MG63 (cell line): ENCODE measurements around the gene PHF2. TPM values are rescaled to one million over a fixed set of nuclear protein-coding genes. Genes with fewer than 3 reads are reported as not detected.

ENCODE experiments used
- DNase-seq: peaks from one replicate; pipeline ENCODE4 v3.0.0-alpha.2; 2020
- H3K27me3 ChIP-seq: fragments of 250-450 bp; sonication (Bioruptor Pico); 2 replicates; pipeline ENCODE4 v1.5.1; 2020; ENCODE audit warnings: mild to moderate bottlenecking, moderate library complexity
- H3K36me3 ChIP-seq: fragments of 250-450 bp; sonication (Bioruptor Pico); 2 replicates; pipeline ENCODE4 v1.5.1; 2020; ENCODE audit warnings: mild to moderate bottlenecking, moderate library complexity
- H3K4me3 ChIP-seq: fragments of 250-450 bp; sonication (Bioruptor Pico); 2 replicates; pipeline ENCODE4 v1.5.1; 2020; ENCODE audit warnings: mild to moderate bottlenecking, moderate library complexity
- H3K9me3 ChIP-seq: fragments of 250-450 bp; sonication (Bioruptor Pico); 2 replicates; pipeline ENCODE4 v1.5.1; 2020; ENCODE audit warnings: mild to moderate bottlenecking, moderate library complexity
- total RNA-seq: library from RNA; depleted of rRNA; stranded (reverse); fragments of >200 nt; shearing (Covaris generic); gene quantifications from 2 replicates; pipeline ENCODE4 v1.2.3, GENCODE V29; 2014; ENCODE audit warnings: low replicate concordance

PHF2 gene
- total RNA-seq, 1 experiment from 2014 or later: 6.6 TPM

GRCh38 chr9:93591301-93592007 lies 15.1 kb downstream of the PHF2 start:
- Histone ChIP-seq H3K27me3 (no peaks in the 10 kb centered on the region), H3K36me3 (no peaks in the 10 kb centered on the region), H3K4me3 (no peak overlapping the region), H3K9me3 (no peaks in the 10 kb centered on the region)
- no peak for DNase-seq

- no peaks in the 10 kb centered on the region for H3K27me3 ChIP-seq
- no peaks in the 10 kb centered on the region for H3K9me3 ChIP-seq
- H3K4me3 ChIP-seq: no peak overlapping the region
- no peak for DNase-seq
- H3K36me3 ChIP-seq: no peaks in the 10 kb centered on the region
Observed at GRCh38 chr9:93592008-93592642, 15.7 kb downstream of the PHF2 start.

GRCh38 chr9:93592643-93593021 lies 16.2 kb downstream of the PHF2 start:
- no peak for DNase-seq
- no peak overlapping the region for H3K4me3 ChIP-seq

DNA sequence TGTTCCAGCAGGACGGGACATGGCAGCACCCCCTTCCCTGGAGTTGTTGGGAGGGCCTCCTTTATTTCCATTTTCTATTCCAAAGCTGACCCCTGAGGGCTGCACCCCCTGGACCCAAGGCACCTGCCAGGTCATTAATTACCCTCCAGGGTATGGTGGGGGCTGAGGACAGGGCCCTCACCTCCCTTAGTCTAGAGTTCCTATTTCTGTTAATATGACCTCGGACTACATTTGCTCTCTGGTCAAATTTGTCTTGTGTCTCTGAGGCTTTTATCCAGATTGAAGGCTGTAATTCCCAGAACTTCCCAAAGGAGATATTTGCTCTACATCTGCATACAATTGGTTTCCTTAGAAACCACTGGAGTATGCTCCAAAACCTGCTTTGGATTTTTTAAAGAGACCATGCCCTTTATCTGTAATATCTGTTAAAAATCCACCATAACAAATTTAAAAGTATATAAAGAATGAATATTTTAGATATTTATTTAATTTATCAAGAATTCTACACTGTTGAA lies 16.8 kb downstream of the PHF2 start:
- Histone ChIP-seq H3K4me3 (no peak overlapping the region), H3K9me3 (no peaks in the 10 kb centered on the region), H3K27me3 (no peaks in the 10 kb centered on the region), H3K36me3 (no peaks in the 10 kb centered on the region)
- DNase-seq: no peak

More at GRCh38 chr9:93592643-93593021, 16.2 kb downstream of the PHF2 start:
- H3K36me3 ChIP-seq: no peaks in the 10 kb centered on the region
- no peaks in the 10 kb centered on the region for H3K27me3 ChIP-seq
- H3K9me3 ChIP-seq: no peaks in the 10 kb centered on the region

GRCh38 chr9:93594041-93594756 lies 17.8 kb downstream of the PHF2 start:
- Histone ChIP-seq H3K27me3 (no peaks in the 10 kb centered on the region), H3K4me3 (no peak overlapping the region), H3K9me3 (no peaks in the 10 kb centered on the region), H3K36me3 (no peaks in the 10 kb centered on the region)
- no peak for DNase-seq

DNA sequence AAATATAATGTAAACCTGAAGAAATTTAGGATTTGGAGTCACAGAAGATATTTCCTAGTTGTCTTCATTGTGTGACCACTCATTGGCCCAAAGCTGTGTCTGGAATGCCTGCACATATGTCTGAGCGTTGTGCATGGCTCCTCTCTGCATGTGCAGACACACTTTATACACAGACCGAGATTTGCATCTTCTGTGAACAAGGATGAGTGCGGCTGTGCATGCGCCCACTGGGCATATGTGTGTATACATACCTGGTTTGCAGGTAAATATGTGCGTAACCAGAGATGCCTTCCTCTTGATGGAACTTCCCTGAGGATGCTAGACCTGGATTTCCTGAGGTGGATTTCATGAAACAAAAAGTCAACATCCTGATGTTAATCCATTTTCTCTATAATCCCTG lies 19.1 kb downstream of the PHF2 start:
- no peak overlapping the region for H3K4me3 ChIP-seq
- no peaks in the 10 kb centered on the region for H3K9me3 ChIP-seq
- H3K36me3 ChIP-seq: no peaks in the 10 kb centered on the region
- H3K27me3 ChIP-seq: no peaks in the 10 kb centered on the region
- DNase-seq: no peak

- no peaks in the 10 kb centered on the region for H3K9me3 ChIP-seq
- H3K36me3 ChIP-seq: no peaks in the 10 kb centered on the region
- H3K27me3 ChIP-seq: no peaks in the 10 kb centered on the region
- no peak overlapping the region for H3K4me3 ChIP-seq
- no peak for DNase-seq
Observed at GRCh38 chr9:93595861-93596365, 19.5 kb downstream of the PHF2 start.

- Histone ChIP-seq H3K27me3 (no peaks in the 10 kb centered on the region), H3K9me3 (no peaks in the 10 kb centered on the region), H3K4me3 (no peak overlapping the region), H3K36me3 (no peaks in the 10 kb centered on the region)
- DNase-seq: no peak
Observed at GRCh38 chr9:93596399-93596798, 20.0 kb downstream of the PHF2 start.

DNA sequence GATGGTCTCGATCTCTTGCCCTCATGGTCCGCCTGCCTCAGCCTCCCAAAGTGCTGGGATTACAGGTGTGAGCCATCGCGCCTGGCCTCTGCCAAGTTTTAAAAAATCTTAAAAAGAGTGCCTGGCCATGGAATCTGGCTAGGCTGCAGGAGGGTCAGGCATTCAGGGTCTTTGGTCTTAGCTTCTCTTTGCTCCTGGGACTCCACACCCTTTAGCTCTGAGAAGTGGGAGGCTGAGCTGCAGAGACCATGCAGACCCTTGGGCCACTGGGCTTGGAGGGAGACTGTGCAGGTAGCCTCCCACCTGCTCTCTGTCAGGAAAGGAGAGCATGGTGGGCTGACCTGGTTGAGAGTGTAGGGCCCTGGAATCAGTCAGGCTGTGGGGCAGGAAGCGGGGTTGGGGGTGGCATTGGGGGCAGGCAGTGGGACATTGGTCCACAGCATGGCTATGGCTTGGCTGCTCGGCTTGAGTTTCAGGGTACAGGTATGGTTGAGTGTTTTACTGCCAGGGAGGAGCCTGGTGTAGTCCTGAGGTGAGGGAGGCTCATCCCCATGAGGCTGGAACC lies 20.8 kb downstream of the PHF2 start:
- Histone ChIP-seq H3K9me3 (no peaks in the 10 kb centered on the region), H3K36me3 (no peaks in the 10 kb centered on the region), H3K27me3 (no peaks in the 10 kb centered on the region), H3K4me3 (no peak overlapping the region)
- DNase-seq: no peak

GRCh38 chr9:93597871-93598646 lies 21.7 kb downstream of the PHF2 start:
- DNase-seq: no peak
- Histone ChIP-seq H3K27me3 (no peaks in the 10 kb centered on the region), H3K36me3 (no peaks in the 10 kb centered on the region), H3K4me3 (no peak overlapping the region), H3K9me3 (no peaks in the 10 kb centered on the region)

DNA sequence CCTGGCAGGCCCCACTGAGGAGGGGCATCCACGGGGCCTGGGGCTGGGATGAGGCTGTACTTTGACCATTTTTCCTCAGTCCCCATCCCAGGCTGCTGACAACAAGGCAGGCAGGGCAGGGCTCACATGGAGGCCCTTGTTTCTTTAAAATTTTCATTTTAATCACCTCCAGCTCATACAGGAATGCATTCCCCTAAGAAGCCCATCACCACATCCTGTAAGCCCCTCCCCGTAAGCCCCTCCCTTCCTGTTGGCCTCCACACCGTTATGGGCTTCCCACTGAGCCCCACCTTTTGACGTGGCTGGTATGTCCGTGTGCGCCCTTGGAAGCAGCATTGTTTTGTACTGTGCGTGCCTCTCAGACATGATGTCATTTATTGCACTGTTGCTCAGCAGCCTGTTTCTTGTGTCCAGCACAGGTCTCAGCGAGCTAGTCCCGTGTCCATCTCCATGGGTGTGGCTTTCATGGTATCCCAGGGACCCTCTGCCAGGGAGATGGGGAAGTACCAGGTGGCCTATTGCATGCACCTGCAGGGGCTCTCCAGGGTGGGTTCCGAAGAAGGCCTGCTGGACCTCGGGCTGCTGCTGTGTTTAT lies 22.4 kb downstream of the PHF2 start:
- Histone ChIP-seq H3K4me3 (no peak overlapping the region), H3K9me3 (no peaks in the 10 kb centered on the region), H3K36me3 (no peaks in the 10 kb centered on the region), H3K27me3 (no peaks in the 10 kb centered on the region)
- DNase-seq: no peak

DNA sequence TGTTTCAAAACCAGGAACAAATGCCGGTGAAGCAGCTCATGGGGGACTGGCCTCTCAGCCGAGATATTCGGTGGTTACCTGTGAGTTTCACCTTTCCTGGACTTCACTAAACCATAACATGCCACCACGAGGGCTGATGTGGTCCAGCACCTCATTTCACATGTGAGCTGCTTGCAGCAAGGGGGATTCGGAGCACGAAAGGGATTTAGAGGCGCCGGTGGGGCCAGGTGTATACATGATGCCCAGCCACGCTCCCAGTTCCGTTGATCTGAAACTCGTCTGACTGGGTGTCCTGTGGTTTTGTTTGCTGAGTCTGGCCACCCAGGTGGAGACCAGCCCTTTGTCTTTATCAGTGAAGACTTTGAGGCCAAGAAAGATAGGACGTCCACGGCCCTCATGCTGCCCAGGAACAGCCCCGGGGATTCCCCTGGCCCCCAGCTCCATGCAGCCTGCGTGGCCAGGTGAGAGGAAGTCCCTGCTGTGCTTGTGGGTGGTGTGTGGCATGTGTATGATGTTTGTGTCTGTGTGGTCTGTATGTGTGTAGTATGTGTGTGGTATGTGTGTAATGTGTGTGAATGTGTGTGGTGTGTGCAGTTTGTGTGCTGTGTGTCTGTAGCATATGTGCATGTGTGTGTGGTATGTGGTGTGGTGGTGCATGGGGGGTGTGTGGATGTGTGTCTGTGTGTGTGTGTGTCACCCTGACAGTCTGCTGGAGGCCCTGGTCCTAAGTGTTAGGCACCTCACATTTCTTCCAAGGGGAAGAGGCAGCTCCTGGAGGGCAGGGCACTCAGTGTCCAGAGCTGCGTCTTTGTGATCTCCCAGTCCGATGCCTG lies 23.4 kb downstream of the PHF2 start:
- no peaks in the 10 kb centered on the region for H3K36me3 ChIP-seq
- DNase-seq: no peak
- no peaks in the 10 kb centered on the region for H3K27me3 ChIP-seq
- no peaks in the 10 kb centered on the region for H3K9me3 ChIP-seq
- no peak overlapping the region for H3K4me3 ChIP-seq

GRCh38 chr9:93600504-93600903 lies 24.1 kb downstream of the PHF2 start:
- Histone ChIP-seq H3K27me3 (no peaks in the 10 kb centered on the region), H3K4me3 (no peak overlapping the region), H3K36me3 (no peaks in the 10 kb centered on the region), H3K9me3 (peaks cover under 1% of the 10 kb centered on the region; the same call in 1 of the 2 replicates)
- no peak for DNase-seq

- Histone ChIP-seq H3K4me3 (no peak overlapping the region), H3K9me3 (peaks cover 3% of the 10 kb centered on the region; the same call in 1 of the 2 replicates), H3K27me3 (no peaks in the 10 kb centered on the region), H3K36me3 (no peaks in the 10 kb centered on the region)
- no peak for DNase-seq
Observed at GRCh38 chr9:93601063-93601462, 24.7 kb downstream of the PHF2 start.

DNA sequence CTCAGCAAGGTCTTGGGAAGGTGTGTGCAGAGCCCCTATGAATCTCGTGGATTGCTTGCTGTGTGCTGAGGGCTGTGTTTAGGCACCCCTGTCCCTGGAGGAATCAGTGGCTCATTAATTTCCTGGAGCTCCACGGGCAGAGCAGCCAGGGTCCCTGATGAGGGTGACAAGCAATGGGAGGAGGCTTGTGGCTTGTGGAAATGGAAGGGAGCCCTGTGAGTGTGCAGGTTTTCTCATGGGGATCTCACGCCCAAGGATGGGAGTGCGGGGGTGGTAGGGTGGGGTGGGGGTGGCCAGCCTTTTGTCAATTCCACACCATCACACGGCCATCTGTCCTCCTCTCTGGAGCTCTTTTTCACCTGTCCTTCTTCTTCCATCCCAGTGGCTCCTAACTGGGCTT lies 25.3 kb downstream of the PHF2 start:
- Histone ChIP-seq H3K27me3 (no peaks in the 10 kb centered on the region), H3K36me3 (no peaks in the 10 kb centered on the region), H3K4me3 (no peak overlapping the region), H3K9me3 (peaks cover 3% of the 10 kb centered on the region; the same call in 1 of the 2 replicates)
- no peak for DNase-seq
